Aorta (tissue), 5 donors: ENCODE data around the gene SIPA1. TPM values are rescaled to one million over a fixed set of nuclear protein-coding genes. Genes with fewer than 3 reads are reported as not detected.

ENCODE experiments used
- ATAC-seq: fragments of 200-7000 bp; cut with Tn5 transposase; one replicate; pipeline ENCODE4 v1.9.1; 2022; ENCODE audit warnings: moderate library complexity; ENCODE audit not compliant: low FRiP score
- DNase-seq, 2 donors: peaks; one replicate each; pipeline ENCODE4 v3.0.0-alpha.2; 2020
- H3K27ac ChIP-seq, 2 donors: one replicate each; pipeline ENCODE4 v1.5.1; 2013; ENCODE audit warnings: low read length in 2 of 2, mild to moderate bottlenecking in 2 of 2, moderate library complexity in 2 of 2, control low read depth in 1 of 2, inconsistent platforms in 1 of 2, low read depth in 1 of 2
- H3K27me3 ChIP-seq, 2 donors: one replicate each; pipeline ENCODE4 v1.6.1; 2013; ENCODE audit warnings: control low read depth in 1 of 2, low read length in 1 of 2, mild to moderate bottlenecking in 1 of 2, moderate library complexity in 1 of 2; ENCODE audit not compliant: insufficient read depth in 2 of 2, control insufficient read depth in 1 of 2
- H3K36me3 ChIP-seq, 2 donors: one replicate each; pipeline ENCODE4 v1.6.1; 2013; ENCODE audit warnings: control low read depth in 1 of 2, low read length in 1 of 2, mild to moderate bottlenecking in 1 of 2; ENCODE audit not compliant: insufficient read depth in 2 of 2, control insufficient read depth in 1 of 2
- H3K4me1 ChIP-seq, 2 donors: one replicate each; pipeline ENCODE4 v1.6.1; 2013; ENCODE audit warnings: low read length in 2 of 2, control low read depth in 1 of 2, mild to moderate bottlenecking in 1 of 2, moderate library complexity in 1 of 2; ENCODE audit not compliant: insufficient read depth in 2 of 2, control insufficient read depth in 1 of 2
- H3K4me3 ChIP-seq, 2 donors: one replicate each; pipeline ENCODE4 v1.5.1; 2013; ENCODE audit warnings: low read length in 2 of 2, control low read depth in 1 of 2, mild to moderate bottlenecking in 1 of 2
- H3K9me3 ChIP-seq: one replicate; pipeline ENCODE4 v1.6.1; 2013; ENCODE audit warnings: mild to moderate bottlenecking, low read length; ENCODE audit not compliant: control insufficient read depth
- WGBS, 2 donors: extraction: QIAGEN DNeasy Blood & Tissue Kit; methylation state at CpG; one replicate each; pipeline ENCODE4 v1.1.7; 2013; 5-methylcytosine and 5-hydroxymethylcytosine counted together
- intact Hi-C, 2 donors: fragments of 100-400 bp; cut with DNase I; formaldehyde crosslinking; loops; one replicate each; pipeline versions ENCODE4 v1.14.2 to v1.15.0; 2022
- microRNA-seq, 2 donors: library from miRNA; unstranded; fragments of <30 nt; microRNA quantifications; one replicate each; pipeline ENCODE4 v1.2.0, GENCODE V29; 2020
- polyA plus RNA-seq, 2 donors: library from polyadenylated mRNA; stranded (reverse); fragments of 200-250 nt; gene quantifications; one replicate each; pipeline ENCODE4 v1.2.3, GENCODE V29; 2013
- total RNA-seq, 2 donors: library from RNA; stranded (reverse); fragmentation: NEBNext Ultra II Directional; extraction: Animal tissue kit (Norgen Biotek cat#: 25700); gene quantifications; one replicate each; pipeline ENCODE4 v1.2.1, GENCODE V29; 2021
- donor health status: healthy with polysubstance abuse.
- donor health status: Bipolar disorder and iron deficiency.
- donor health status: DM: no; HTN: no; CAD: no.
- donor health status: DM: no; HTN: no; CAD: no.
- donor health status: DM: yes; HTN: yes; CAD: no.

Gene SIPA1
- total and polyA plus RNA-seq, 4 donors: 25.2 to 147 (median 71.0) TPM

DNA sequence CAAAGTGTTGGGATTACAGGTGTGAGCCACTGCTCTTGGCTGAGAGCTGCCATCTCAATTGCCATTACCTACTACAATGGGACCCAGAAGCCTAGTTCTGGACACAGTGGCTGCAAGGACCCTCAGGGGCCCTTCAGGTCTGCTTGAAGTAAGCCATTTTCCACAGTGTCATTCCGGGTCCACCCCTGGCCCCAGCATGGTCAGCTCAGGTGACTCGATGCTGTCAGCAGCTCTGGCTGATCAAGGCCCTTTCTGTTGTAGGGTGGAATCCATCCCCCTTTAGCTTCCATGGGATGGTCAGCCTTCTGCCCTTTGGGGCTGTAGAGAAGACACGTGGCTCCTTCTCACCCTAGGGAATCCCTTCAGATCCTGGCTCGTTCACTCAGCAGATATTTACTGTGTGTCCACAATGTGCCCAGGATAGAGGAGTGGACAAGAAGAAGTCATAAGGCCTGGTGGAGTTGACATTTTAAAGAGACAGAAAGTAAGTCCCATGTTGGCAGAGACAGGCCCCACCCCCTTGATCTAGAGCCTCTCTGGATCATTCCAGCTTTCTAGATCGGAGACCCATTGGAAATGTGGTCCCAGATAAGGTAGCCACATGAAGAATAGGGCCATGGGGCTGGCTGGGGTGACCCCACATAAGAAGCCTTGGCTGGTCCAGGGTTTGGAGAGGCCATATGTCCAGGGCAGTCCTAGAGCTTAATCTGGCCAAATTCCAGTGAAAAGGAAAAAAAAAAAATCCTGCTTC, 59.1 kb downstream of the SIPA1 start:
- Histone ChIP-seq H3K4me1 (no peaks in the 10 kb centered on the region), H3K27me3 (no peaks in the 10 kb centered on the region), H3K36me3 (no peaks in the 10 kb centered on the region), H3K9me3 (no peaks in the 10 kb centered on the region), H3K4me3 (no peak overlapping the region), H3K27ac (no peak overlapping the region)
- ATAC-seq (no peak), DNase-seq (no peak)
- intact Hi-C loops: no loop called here
- WGBS, 2 donors: 83% methylated on average over 5 of the region's 5 CpGs

- DNase-seq: no peak
- intact Hi-C loops: no loop called here
- Histone ChIP-seq H3K9me3 (no peaks in the 10 kb centered on the region), H3K4me1 (no peaks in the 10 kb centered on the region), H3K36me3 (no peaks in the 10 kb centered on the region), H3K4me3 (no peak overlapping the region), H3K27me3 (no peaks in the 10 kb centered on the region), H3K27ac (no peak overlapping the region)
- ATAC-seq: no peak
- WGBS, 2 donors: 61 to 71% methylated on average over 8 of the region's 8 CpGs
Measured at GRCh38 chr11:65698205-65698604, 60.3 kb downstream of the SIPA1 start.

DNA sequence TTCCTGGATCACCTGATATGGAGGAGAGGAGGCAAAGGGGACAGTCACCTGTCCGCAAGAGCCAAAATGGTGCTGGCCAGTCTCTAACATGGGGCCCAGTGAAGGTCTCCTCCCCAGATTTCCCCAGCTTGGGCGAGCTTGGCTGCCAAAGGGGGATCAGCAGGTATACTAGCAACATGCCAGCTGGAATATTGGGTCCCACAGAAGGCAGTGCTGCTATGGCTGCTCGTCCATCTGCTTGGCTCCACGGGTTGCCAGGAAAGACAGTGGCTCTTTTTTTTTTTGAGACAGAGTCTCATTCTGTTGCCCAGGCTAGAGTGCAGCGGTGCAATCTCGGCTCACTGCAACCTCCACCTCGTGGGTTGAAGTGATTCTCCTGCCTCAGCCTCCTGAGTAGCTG, 61.4 kb downstream of the SIPA1 start:
- Histone ChIP-seq H3K27ac (no peak overlapping the region), H3K4me3 (no peak overlapping the region), H3K36me3 (no peaks in the 10 kb centered on the region), H3K27me3 (no peaks in the 10 kb centered on the region), H3K9me3 (no peaks in the 10 kb centered on the region), H3K4me1 (no peaks in the 10 kb centered on the region)
- intact Hi-C loops: no loop called here
- 69 to 78% methylated on average over 7 of the region's 7 CpGs for WGBS, 2 donors
- ATAC-seq: no peak
- no peak for DNase-seq

DNA sequence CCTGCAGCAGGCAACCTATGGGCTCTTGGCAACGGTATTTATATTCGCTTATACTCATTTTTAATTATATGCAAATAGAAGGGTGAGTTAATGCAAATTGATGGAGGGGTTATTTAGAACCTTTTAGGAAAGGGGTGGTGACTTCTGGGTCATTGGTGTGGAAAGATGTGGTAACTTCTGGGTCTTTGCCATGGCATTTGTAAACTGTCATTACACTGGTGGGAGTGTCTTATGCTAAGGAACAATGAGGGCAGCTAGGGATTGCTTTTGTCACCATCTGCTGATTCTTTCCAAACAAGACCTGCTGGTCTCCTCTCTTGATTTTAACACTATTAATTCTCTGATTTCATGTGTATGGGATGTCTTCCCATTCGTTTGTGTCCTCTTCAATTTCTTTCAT, 62.5 kb downstream of the SIPA1 start:
- Histone ChIP-seq H3K4me3 (no peak overlapping the region), H3K36me3 (no peaks in the 10 kb centered on the region), H3K9me3 (no peaks in the 10 kb centered on the region), H3K27me3 (no peaks in the 10 kb centered on the region), H3K4me1 (no peaks in the 10 kb centered on the region), H3K27ac (no peak overlapping the region)
- DNase-seq (no peak), ATAC-seq (no peak)
- WGBS, 2 donors: 82 to 83% methylated on average over 3 of the region's 3 CpGs
- intact Hi-C loops: loop anchor here in 1 of 2 donors (10.0 kb wide), 1 partner anchor 284 kb away; no protein-coding TSS in a partner anchor

Small RNA genes lying within 50 kb of the gene (microRNA-seq; reads per million reads assigned to microRNA genes)
- gene MIR4489: 0 reads per million in 2 donors
- 0 reads per million in 2 donors for gene MIR4690

Other genes with a start within 250 kb of the SIPA1 start
- 1,000 to 10,000 TPM; 1,566 to 1,734 TPM for gene NEAT1, start 215.3 kb upstream of the SIPA1 start, total RNA-seq
- gene NEAT1, start 215.3 kb upstream of the SIPA1 start, polyA plus RNA-seq: 1,000 to 10,000 TPM in 1 of 2 donors, 100 to 1,000 TPM in 1; 239 to 1,307 TPM
- over 10,000 TPM; 16,103 to 18,225 TPM for gene MALAT1, start 139.1 kb upstream of the SIPA1 start, total RNA-seq
- gene MALAT1, start 139.1 kb upstream of the SIPA1 start, polyA plus RNA-seq: 100 to 1,000 TPM; 228 to 370 TPM
- 10 to 100 TPM; 74.0 to 74.4 TPM for gene SCYL1, start 113.0 kb upstream of the SIPA1 start, total RNA-seq
- gene SCYL1, start 113.0 kb upstream of the SIPA1 start, polyA plus RNA-seq: 10 to 100 TPM; 31.3 to 98.9 TPM
- gene LTBP3, start 79.7 kb upstream of the SIPA1 start, total RNA-seq: 100 to 1,000 TPM; 280 to 473 TPM
- 100 to 1,000 TPM in 1 of 2 donors, 10 to 100 TPM in 1; 40.1 to 467 TPM for gene LTBP3, start 79.7 kb upstream of the SIPA1 start, polyA plus RNA-seq
- gene ZNRD2, start 67.6 kb upstream of the SIPA1 start, total RNA-seq: 10 to 100 TPM; 21.7 to 29.3 TPM
- gene ZNRD2, start 67.6 kb upstream of the SIPA1 start, polyA plus RNA-seq: 10 to 100 TPM; 37.1 to 42.5 TPM
- gene FAM89B, start 65.6 kb upstream of the SIPA1 start, total RNA-seq: 10 to 100 TPM; 49.5 to 64.3 TPM
- 10 to 100 TPM; 67.5 to 83.4 TPM for gene FAM89B, start 65.6 kb upstream of the SIPA1 start, polyA plus RNA-seq
- gene EHBP1L1, start 62.0 kb upstream of the SIPA1 start, total RNA-seq: 100 to 1,000 TPM; 235 to 266 TPM
- 100 to 1,000 TPM in 1 of 2 donors, 10 to 100 TPM in 1; 53.2 to 316 TPM for gene EHBP1L1, start 62.0 kb upstream of the SIPA1 start, polyA plus RNA-seq
- 1 to 10 TPM in 1 of 2 donors, under 1 TPM in 1; 0.93 to 1.3 TPM for gene KCNK7, start 42.3 kb upstream of the SIPA1 start, total RNA-seq
- 1 to 10 TPM in 1 of 2 donors, not detected in 1; 7.3 TPM for gene KCNK7, start 42.3 kb upstream of the SIPA1 start, polyA plus RNA-seq
- 10 to 100 TPM; 51.3 to 87.9 TPM for gene MAP3K11, start 23.9 kb upstream of the SIPA1 start, total RNA-seq
- gene MAP3K11, start 23.9 kb upstream of the SIPA1 start, polyA plus RNA-seq: 10 to 100 TPM; 34.2 to 78.8 TPM
- gene PCNX3, start 22.3 kb upstream of the SIPA1 start, total RNA-seq: 10 to 100 TPM; 24.8 to 28.8 TPM
- gene PCNX3, start 22.3 kb upstream of the SIPA1 start, polyA plus RNA-seq: 10 to 100 TPM in 1 of 2 donors, 1 to 10 TPM in 1; 3.9 to 50.0 TPM
- gene RELA, start 24.8 kb downstream of the SIPA1 start, total RNA-seq: 100 to 1,000 TPM in 1 of 2 donors, 10 to 100 TPM in 1; 98.2 to 108 TPM
- 10 to 100 TPM; 28.8 to 73.8 TPM for gene RELA, start 24.8 kb downstream of the SIPA1 start, polyA plus RNA-seq
- 10 to 100 TPM; 59.8 to 64.4 TPM for gene KAT5, start 74.2 kb downstream of the SIPA1 start, total RNA-seq
- 100 to 1,000 TPM in 1 of 2 donors, 10 to 100 TPM in 1; 29.2 to 120 TPM for gene KAT5, start 74.2 kb downstream of the SIPA1 start, polyA plus RNA-seq
- 10 to 100 TPM; 53.5 to 57.6 TPM for gene RNASEH2C, start 82.7 kb downstream of the SIPA1 start, total RNA-seq
- gene RNASEH2C, start 82.7 kb downstream of the SIPA1 start, polyA plus RNA-seq: 100 to 1,000 TPM in 1 of 2 donors, 10 to 100 TPM in 1; 80.1 to 113 TPM
- 10 to 100 TPM; 15.7 to 16.7 TPM for gene AP5B1, start 142.9 kb downstream of the SIPA1 start, total RNA-seq
- gene AP5B1, start 142.9 kb downstream of the SIPA1 start, polyA plus RNA-seq: 10 to 100 TPM in 1 of 2 donors, 1 to 10 TPM in 1; 3.3 to 10.8 TPM
- gene OVOL1, start 149.0 kb downstream of the SIPA1 start, total RNA-seq: not detected
- 1 to 10 TPM in 1 of 2 donors, under 1 TPM in 1; 0.28 to 3.9 TPM for gene OVOL1, start 149.0 kb downstream of the SIPA1 start, polyA plus RNA-seq
- 1 to 10 TPM in 1 of 2 donors, under 1 TPM in 1; 0.39 to 2.4 TPM for gene SNX32, start 195.9 kb downstream of the SIPA1 start, total RNA-seq
- gene SNX32, start 195.9 kb downstream of the SIPA1 start, polyA plus RNA-seq: 1 to 10 TPM in 1 of 2 donors, not detected in 1; 1.2 TPM
- gene CFL1, start 220.1 kb downstream of the SIPA1 start, total RNA-seq: 100 to 1,000 TPM; 563 to 812 TPM
- gene CFL1, start 220.1 kb downstream of the SIPA1 start, polyA plus RNA-seq: 100 to 1,000 TPM; 571 to 688 TPM
- gene MUS81, start 222.3 kb downstream of the SIPA1 start, total RNA-seq: 10 to 100 TPM; 60.7 to 63.1 TPM
- 100 to 1,000 TPM in 1 of 2 donors, 10 to 100 TPM in 1; 40.7 to 102 TPM for gene MUS81, start 222.3 kb downstream of the SIPA1 start, polyA plus RNA-seq
- gene EFEMP2, start 234.7 kb downstream of the SIPA1 start, total RNA-seq: 100 to 1,000 TPM; 139 to 185 TPM
- gene EFEMP2, start 234.7 kb downstream of the SIPA1 start, polyA plus RNA-seq: 100 to 1,000 TPM; 136 to 224 TPM
- gene CTSW, start 241.7 kb downstream of the SIPA1 start, total RNA-seq: 1 to 10 TPM; 1.8 to 3.9 TPM
- gene CTSW, start 241.7 kb downstream of the SIPA1 start, polyA plus RNA-seq: 1 to 10 TPM; 1.8 to 2.9 TPM